GM23338 (cell line): ENCODE measurements around the gene THRB. TPM values are rescaled to one million over a fixed set of nuclear protein-coding genes. Genes with fewer than 3 reads are reported as not detected.

ENCODE experiments used
- ATAC-seq: fragments of 200-7000 bp; cut with Tn5 transposase; 3 replicates; pipeline ENCODE4 v1.9.1; 2020
- DNase-seq: peaks from one replicate; pipeline ENCODE4 v3.0.0-alpha.2; 2015; ENCODE audit warnings: low spot score
- H2AFZ ChIP-seq: fragments of 200-600 bp; sonication (generic); 2 replicates; pipeline ENCODE4 v1.8.0; 2016; ENCODE audit warnings: antibody characterized with exemption, mild to moderate bottlenecking, moderate library complexity
- H3F3A ChIP-seq: fragments of 200-600 bp; sonication (generic); replicated peaks from 2 replicates; pipeline ENCODE4 v1.8.0; 2017; ENCODE audit warnings: antibody characterized with exemption, mixed run types, low read depth
- H3K27ac ChIP-seq: fragments of 200-600 bp; sonication (generic); 2 replicates; pipeline ENCODE4 v1.6.1; 2016; ENCODE audit warnings: low read depth
- H3K27me3 ChIP-seq: fragments of 200-600 bp; sonication (generic); 2 replicates; pipeline ENCODE4 v1.8.0; 2016; ENCODE audit warnings: mild to moderate bottlenecking, mixed run types, moderate library complexity; ENCODE audit not compliant: insufficient read depth
- H3K36me3 ChIP-seq: fragments of 200-600 bp; sonication (generic); 2 replicates; pipeline ENCODE4 v1.8.0; 2016; ENCODE audit warnings: mild to moderate bottlenecking; ENCODE audit not compliant: insufficient read depth
- H3K4me1 ChIP-seq: fragments of 200-600 bp; sonication (generic); 2 replicates; pipeline ENCODE4 v1.8.0; 2016; ENCODE audit warnings: mild to moderate bottlenecking, moderate library complexity; ENCODE audit not compliant: insufficient read depth
- H3K4me2 ChIP-seq: fragments of 200-600 bp; sonication (generic); 2 replicates; pipeline ENCODE4 v1.7.1; 2017; ENCODE audit warnings: mixed run types
- H3K4me3 ChIP-seq: fragments of 200-600 bp; sonication (generic); 2 replicates; pipeline ENCODE4 v1.6.1; 2016; ENCODE audit warnings: mixed run types
- H3K79me2 ChIP-seq: fragments of 200-600 bp; sonication (generic); replicated peaks from 2 replicates; pipeline ENCODE4 v1.8.0; 2017; ENCODE audit warnings: mild to moderate bottlenecking; ENCODE audit not compliant: insufficient read depth
- H3K9me2 ChIP-seq: fragments of 200-600 bp; sonication (generic); 2 replicates; pipeline ENCODE4 v1.8.0; 2017; ENCODE audit not compliant: insufficient read depth
- H4K20me1 ChIP-seq: fragments of 200-600 bp; sonication (generic); replicated peaks from 2 replicates; pipeline ENCODE4 v1.8.0; 2017; ENCODE audit warnings: mild to moderate bottlenecking; ENCODE audit not compliant: insufficient read depth
- H3K27ac Mint-ChIP-seq: 2 replicates; pipeline ENCODE4 v1.8.0; 2020; ENCODE audit warnings: inconsistent platforms, mild to moderate bottlenecking, moderate library complexity, mixed read lengths
- H3K27me3 Mint-ChIP-seq: 3 replicates; pipeline ENCODE4 v1.8.0; 2022; ENCODE audit warnings: low read depth, mild to moderate bottlenecking, moderate library complexity, mixed read lengths, inconsistent platforms; ENCODE audit not compliant: insufficient read depth, poor library complexity
- H3K36me3 Mint-ChIP-seq: 3 replicates; pipeline ENCODE4 v1.8.0; 2021; ENCODE audit warnings: low read depth, mild to moderate bottlenecking, inconsistent platforms, moderate library complexity, mixed read lengths
- H3K4me1 Mint-ChIP-seq: 3 replicates; pipeline ENCODE4 v1.8.0; 2020; ENCODE audit warnings: mild to moderate bottlenecking, inconsistent platforms, mixed read lengths
- H3K4me3 Mint-ChIP-seq: 3 replicates; pipeline ENCODE4 v1.8.0; 2021; ENCODE audit warnings: moderate library complexity, mild to moderate bottlenecking, inconsistent platforms, mixed read lengths
- H3K9me3 Mint-ChIP-seq: 3 replicates; pipeline ENCODE4 v1.8.0; 2020; ENCODE audit warnings: moderate library complexity, mild to moderate bottlenecking, inconsistent platforms, mixed read lengths
- CREB1 ChIP-seq: fragments of 250-450 bp; sonication (Bioruptor Pico); IDR thresholded peaks from 2 replicates; pipeline ENCODE4 v1.5.0; 2020; ENCODE audit warnings: low read depth, mild to moderate bottlenecking, moderate library complexity
- EZH2phosphoT487 ChIP-seq: fragments of 200-600 bp; sonication (generic); IDR thresholded peaks from one replicate; pipeline ENCODE4 v1.8.1; 2018; ENCODE audit warnings: antibody characterized with exemption; ENCODE audit not compliant: unreplicated experiment
- NANOG ChIP-seq: IDR thresholded peaks from 2 replicates; pipeline ENCODE4 v1.6.1; 2016; ENCODE audit warnings: antibody characterized with exemption, borderline replicate concordance
- POLR2AphosphoS5 ChIP-seq: IDR thresholded peaks from 2 replicates; pipeline ENCODE4 v1.6.1; 2016; ENCODE audit warnings: antibody characterized with exemption, low read depth
- STAT1 ChIP-seq: IDR thresholded peaks from one replicate; pipeline ENCODE4 v1.6.1; 2016; ENCODE audit warnings: antibody characterized with exemption; ENCODE audit not compliant: unreplicated experiment
- ZNF114 ChIP-seq: fragments of 250-450 bp; sonication (Bioruptor Pico); IDR thresholded peaks from 2 replicates; pipeline ENCODE4 v1.5.0; 2020; ENCODE audit warnings: mild to moderate bottlenecking, moderate library complexity
- polyA plus RNA-seq: library from polyadenylated mRNA; unstranded; fragments of >200 nt; fragmentation: Nextera tagmentation; extraction: Ambion mirVana; gene quantifications from 2 replicates; pipeline ENCODE4 v1.2.1, GENCODE V29; 2016
- total RNA-seq: library from RNA; depleted of rRNA; stranded (reverse); fragments of >200 nt; shearing (Covaris generic); gene quantifications from 2 replicates; pipeline ENCODE4 v1.2.3, GENCODE V29; 2014
- TF ChIP-seq, protein P1 (sequence below): fragments of 250-450 bp; sonication (Bioruptor Pico); IDR thresholded peaks from 2 replicates; pipeline ENCODE4 v1.5.0; 2020; ENCODE audit warnings: mild to moderate bottlenecking, moderate library complexity
- TF ChIP-seq, protein P2 (sequence below): IDR thresholded peaks from one replicate; pipeline ENCODE4 v1.6.1; 2018; ENCODE audit warnings: antibody characterized with exemption; ENCODE audit not compliant: unreplicated experiment

The THRB gene
- total and polyA plus RNA-seq, 2 experiments from 2014 or later, result 1.7 to 3.2 TPM

DNA sequence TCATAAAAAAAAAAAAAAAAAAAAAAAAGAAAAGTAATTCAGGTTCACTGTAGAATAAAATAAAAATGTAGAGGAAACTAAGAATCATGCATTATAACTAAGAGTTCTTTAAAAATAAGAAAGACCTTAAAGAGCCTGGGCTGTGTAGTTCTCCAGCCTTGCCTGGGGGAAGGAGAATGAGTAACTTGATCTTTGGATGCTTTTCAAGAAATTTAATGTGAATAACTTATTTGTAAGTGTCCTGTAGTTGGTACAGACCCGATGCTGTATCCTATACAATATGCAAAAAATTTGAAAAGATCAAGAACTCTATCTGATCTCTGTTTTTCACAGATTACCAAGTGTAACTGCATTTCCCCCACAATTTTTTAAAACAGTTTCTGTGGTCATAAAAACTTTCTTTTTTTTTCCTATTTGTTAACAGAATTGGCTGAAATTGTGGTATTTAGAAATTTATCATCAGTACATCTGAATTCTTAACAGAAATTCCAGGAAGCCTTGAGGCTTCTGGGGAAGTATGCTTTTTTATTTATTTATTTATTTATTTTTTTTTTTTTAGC is 195.3 kb downstream of the THRB start (continued):
- TF ChIP-seq, protein P1, sequence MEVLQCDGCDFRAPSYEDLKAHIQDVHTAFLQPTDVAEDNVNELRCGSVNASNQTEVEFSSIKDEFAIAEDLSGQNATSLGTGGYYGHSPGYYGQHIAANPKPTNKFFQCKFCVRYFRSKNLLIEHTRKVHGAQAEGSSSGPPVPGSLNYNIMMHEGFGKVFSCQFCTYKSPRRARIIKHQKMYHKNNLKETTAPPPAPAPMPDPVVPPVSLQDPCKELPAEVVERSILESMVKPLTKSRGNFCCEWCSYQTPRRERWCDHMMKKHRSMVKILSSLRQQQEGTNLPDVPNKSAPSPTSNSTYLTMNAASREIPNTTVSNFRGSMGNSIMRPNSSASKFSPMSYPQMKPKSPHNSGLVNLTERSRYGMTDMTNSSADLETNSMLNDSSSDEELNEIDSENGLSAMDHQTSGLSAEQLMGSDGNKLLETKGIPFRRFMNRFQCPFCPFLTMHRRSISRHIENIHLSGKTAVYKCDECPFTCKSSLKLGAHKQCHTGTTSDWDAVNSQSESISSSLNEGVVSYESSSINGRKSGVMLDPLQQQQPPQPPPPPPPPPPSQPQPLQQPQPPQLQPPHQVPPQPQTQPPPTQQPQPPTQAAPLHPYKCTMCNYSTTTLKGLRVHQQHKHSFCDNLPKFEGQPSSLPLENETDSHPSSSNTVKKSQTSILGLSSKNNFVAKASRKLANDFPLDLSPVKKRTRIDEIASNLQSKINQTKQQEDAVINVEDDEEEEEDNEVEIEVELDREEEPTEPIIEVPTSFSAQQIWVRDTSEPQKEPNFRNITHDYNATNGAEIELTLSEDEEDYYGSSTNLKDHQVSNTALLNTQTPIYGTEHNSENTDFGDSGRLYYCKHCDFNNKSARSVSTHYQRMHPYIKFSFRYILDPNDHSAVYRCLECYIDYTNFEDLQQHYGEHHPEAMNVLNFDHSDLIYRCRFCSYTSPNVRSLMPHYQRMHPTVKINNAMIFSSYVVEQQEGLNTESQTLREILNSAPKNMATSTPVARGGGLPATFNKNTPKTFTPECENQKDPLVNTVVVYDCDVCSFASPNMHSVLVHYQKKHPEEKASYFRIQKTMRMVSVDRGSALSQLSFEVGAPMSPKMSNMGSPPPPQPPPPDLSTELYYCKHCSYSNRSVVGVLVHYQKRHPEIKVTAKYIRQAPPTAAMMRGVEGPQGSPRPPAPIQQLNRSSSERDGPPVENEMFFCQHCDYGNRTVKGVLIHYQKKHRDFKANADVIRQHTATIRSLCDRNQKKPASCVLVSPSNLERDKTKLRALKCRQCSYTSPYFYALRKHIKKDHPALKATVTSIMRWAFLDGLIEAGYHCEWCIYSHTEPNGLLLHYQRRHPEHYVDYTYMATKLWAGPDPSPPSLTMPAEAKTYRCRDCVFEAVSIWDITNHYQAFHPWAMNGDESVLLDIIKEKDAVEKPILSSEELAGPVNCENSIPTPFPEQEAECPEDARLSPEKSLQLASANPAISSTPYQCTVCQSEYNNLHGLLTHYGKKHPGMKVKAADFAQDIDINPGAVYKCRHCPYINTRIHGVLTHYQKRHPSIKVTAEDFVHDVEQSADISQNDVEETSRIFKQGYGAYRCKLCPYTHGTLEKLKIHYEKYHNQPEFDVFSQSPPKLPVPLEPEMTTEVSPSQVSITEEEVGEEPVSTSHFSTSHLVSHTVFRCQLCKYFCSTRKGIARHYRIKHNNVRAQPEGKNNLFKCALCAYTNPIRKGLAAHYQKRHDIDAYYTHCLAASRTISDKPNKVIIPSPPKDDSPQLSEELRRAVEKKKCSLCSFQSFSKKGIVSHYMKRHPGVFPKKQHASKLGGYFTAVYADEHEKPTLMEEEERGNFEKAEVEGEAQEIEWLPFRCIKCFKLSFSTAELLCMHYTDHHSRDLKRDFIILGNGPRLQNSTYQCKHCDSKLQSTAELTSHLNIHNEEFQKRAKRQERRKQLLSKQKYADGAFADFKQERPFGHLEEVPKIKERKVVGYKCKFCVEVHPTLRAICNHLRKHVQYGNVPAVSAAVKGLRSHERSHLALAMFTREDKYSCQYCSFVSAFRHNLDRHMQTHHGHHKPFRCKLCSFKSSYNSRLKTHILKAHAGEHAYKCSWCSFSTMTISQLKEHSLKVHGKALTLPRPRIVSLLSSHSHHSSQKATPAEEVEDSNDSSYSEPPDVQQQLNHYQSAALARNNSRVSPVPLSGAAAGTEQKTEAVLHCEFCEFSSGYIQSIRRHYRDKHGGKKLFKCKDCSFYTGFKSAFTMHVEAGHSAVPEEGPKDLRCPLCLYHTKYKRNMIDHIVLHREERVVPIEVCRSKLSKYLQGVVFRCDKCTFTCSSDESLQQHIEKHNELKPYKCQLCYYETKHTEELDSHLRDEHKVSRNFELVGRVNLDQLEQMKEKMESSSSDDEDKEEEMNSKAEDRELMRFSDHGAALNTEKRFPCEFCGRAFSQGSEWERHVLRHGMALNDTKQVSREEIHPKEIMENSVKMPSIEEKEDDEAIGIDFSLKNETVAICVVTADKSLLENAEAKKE (CRISPR knock-in tag), result no peak
- TF ChIP-seq POLR2AphosphoS5 (no peak), EZH2phosphoT487 (no peak), ZNF114 (CRISPR knock-in tag) (no peak), CREB1 (CRISPR knock-in tag) (no peak)

DNA sequence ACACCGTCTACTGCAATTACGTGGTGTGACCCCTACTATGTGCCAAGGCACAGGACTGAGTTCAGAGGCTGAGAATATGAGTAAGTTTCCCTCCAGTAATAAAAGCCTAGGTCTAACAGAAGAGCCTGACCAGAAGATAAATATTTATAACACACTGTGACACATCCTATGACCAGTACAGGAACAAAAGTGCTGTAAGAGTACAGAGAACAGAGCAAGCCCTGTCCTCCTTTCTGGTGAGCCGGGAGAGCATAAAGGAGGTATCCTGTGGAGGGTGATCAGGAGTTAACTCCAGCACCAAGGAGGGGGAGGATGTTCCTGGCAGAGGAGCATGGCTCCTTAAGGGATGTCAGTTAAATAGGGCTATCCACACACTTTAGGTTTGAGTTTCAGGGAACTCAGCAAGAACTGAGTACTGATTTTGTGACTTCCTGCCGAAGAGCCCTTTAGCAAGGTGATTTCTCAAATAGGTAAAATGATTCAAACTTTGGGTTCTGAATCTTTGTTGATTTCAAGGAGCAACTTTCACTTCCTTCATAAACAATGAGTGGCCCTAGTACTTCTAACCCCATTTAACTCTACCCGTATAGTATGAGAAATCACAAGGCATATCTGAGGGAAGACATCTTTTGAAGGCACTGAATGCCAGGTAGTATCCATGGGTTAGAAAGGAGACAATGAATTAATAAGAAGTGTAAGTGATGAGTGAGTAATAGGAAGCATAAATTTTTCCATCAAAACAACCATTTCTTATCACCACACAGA is 198.0 kb downstream of the THRB start:
- ATAC-seq (peak; percentile 83), DNase-seq (peak; percentile 9)
- H3K4me3 Mint-ChIP-seq, result no peak overlapping the region
- peaks cover 14% of the 10 kb centered on the region; the same call in 2 of the 3 replicates for H3K4me1 Mint-ChIP-seq
- H4K20me1 ChIP-seq, result no peaks in the 10 kb centered on the region
- peaks cover 8% of the 10 kb centered on the region for H3K4me1 ChIP-seq
- no peaks in the 10 kb centered on the region for H3K27me3 Mint-ChIP-seq
- H3K27ac Mint-ChIP-seq, result 0 out of 2 replicates have a peak overlapping the region, but pooled peaks have one; percentile 4
- no peak overlapping the region for H3K27ac ChIP-seq
- no peaks in the 10 kb centered on the region for H3K36me3 ChIP-seq
- H3K4me3 ChIP-seq, result no peak overlapping the region
- no peaks in the 10 kb centered on the region for H3K9me2 ChIP-seq
- H3K36me3 Mint-ChIP-seq, result no peaks in the 10 kb centered on the region
- H3K79me2 ChIP-seq, result no peaks in the 10 kb centered on the region
- H3F3A ChIP-seq, result no peaks in the 10 kb centered on the region
- H3K27me3 ChIP-seq, result no peaks in the 10 kb centered on the region
- no peak overlapping the region for H3K4me2 ChIP-seq
- H2AFZ ChIP-seq, result no peak overlapping the region
- H3K9me3 Mint-ChIP-seq, result no peaks in the 10 kb centered on the region
- TF ChIP-seq NANOG (no peak), STAT1 (no peak)
- TF ChIP-seq, protein P2, sequence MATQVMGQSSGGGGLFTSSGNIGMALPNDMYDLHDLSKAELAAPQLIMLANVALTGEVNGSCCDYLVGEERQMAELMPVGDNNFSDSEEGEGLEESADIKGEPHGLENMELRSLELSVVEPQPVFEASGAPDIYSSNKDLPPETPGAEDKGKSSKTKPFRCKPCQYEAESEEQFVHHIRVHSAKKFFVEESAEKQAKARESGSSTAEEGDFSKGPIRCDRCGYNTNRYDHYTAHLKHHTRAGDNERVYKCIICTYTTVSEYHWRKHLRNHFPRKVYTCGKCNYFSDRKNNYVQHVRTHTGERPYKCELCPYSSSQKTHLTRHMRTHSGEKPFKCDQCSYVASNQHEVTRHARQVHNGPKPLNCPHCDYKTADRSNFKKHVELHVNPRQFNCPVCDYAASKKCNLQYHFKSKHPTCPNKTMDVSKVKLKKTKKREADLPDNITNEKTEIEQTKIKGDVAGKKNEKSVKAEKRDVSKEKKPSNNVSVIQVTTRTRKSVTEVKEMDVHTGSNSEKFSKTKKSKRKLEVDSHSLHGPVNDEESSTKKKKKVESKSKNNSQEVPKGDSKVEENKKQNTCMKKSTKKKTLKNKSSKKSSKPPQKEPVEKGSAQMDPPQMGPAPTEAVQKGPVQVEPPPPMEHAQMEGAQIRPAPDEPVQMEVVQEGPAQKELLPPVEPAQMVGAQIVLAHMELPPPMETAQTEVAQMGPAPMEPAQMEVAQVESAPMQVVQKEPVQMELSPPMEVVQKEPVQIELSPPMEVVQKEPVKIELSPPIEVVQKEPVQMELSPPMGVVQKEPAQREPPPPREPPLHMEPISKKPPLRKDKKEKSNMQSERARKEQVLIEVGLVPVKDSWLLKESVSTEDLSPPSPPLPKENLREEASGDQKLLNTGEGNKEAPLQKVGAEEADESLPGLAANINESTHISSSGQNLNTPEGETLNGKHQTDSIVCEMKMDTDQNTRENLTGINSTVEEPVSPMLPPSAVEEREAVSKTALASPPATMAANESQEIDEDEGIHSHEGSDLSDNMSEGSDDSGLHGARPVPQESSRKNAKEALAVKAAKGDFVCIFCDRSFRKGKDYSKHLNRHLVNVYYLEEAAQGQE, result no peak
